Mononuclear cell (primary cell): ENCODE results near the gene LRRC4C. TPM values are rescaled to one million over a fixed set of nuclear protein-coding genes. Genes with fewer than 3 reads are reported as not detected.

Experiments
- H3K27me3 ChIP-seq: 2 replicates; pipeline ENCODE4 v1.6.0; 2011; ENCODE audit warnings: low read length, control low read depth; ENCODE audit not compliant: insufficient read depth
- H3K4me1 ChIP-seq: 2 replicates; pipeline ENCODE4 v1.5.1; 2011; ENCODE audit warnings: mild to moderate bottlenecking, low read length, control low read depth; ENCODE audit not compliant: insufficient read depth
- H3K4me3 ChIP-seq: 2 replicates; pipeline ENCODE4 v1.5.1; 2011; ENCODE audit warnings: mild to moderate bottlenecking, low read length, moderate library complexity
- H3K9me3 ChIP-seq: 2 replicates; pipeline ENCODE4 v1.5.1; 2011; ENCODE audit warnings: low read depth, mild to moderate bottlenecking, control low read depth, low read length
- total RNA-seq: library from RNA; depleted of rRNA; stranded (reverse); fragments of >200 nt; gene quantifications from one replicate; pipeline ENCODE4 v1.2.3, GENCODE V29; 2012

The LRRC4C gene
- total RNA-seq, 1 donor = not detected

DNA sequence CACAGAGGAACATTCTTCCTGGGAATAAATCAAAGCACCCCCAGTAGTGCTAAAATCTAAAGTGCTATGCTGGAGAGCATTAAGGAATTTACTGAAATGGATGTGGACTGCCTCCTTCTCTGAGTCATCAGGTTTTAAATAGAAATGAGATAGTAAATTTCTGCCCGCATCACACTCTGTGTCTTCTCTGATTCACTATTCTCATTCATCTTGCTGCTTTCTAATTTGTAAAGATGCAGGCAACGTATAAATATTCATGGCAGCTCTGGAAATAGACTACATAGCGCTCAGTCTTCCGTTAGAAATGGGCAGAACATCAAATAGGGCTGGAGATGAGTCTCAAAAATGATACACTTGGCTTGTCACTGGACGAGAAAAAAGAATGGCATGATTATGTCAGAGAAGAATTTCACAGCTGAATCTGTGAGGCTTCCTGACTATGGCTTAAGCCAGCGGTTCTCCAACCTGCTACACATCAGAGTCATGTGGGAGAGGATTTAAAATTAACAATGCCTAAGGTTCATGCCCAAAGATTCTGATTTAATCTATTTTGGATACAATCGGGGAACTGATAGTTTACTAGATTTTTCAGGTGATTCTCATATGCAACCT, 178.2 kb downstream of the LRRC4C start:
- H3K4me1 ChIP-seq = no peaks in the 10 kb centered on the region
- H3K9me3 ChIP-seq = peaks cover 4% of the 10 kb centered on the region
- H3K27me3 ChIP-seq = no peaks in the 10 kb centered on the region

DNA sequence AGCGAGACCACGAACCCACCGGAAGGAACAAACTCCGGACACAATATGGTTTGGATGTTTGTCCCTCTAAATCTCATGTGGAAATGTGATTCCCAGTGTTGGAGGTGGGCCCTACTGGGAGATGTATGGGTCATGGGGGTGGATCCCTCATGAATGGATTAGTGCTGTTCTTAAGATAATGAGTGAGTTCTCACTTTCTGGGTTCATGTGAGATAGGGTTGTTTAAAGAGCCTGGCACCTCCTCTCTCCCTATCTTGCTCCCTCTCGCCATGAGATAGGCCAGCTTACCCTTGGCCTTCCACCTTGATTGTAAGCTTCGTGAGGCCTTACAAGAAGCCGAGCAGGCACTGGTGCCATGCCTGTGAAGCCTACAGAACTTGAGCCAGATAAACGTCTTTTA, 184.6 kb downstream of the LRRC4C start:
- Histone ChIP-seq H3K27me3 (no peaks in the 10 kb centered on the region), H3K4me1 (no peaks in the 10 kb centered on the region), H3K4me3 (no peak overlapping the region), H3K9me3 (peaks cover 4% of the 10 kb centered on the region)

More for the DNA sequence above, 178.2 kb downstream of the LRRC4C start:
- H3K4me3 ChIP-seq = no peak overlapping the region

DNA sequence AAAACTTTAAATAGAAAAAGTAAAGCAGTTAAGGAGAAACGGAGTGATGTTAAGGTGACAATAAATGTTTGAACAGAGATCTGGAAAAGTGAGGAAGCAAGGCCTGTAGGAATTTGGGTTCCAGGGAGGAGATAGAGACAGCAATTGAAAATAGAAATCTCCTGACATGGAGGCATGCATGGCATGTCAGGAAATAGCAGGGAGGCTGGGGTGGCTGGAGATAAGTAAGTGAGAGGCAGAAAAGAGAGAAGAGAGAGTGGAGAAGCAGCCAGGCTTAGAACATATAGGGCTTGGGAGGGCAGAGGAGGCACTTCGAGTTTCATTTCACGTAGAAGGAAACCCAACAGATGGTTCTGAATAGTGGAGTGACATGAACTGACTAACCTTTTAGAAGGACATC, 185.5 kb downstream of the LRRC4C start:
- H3K4me1 ChIP-seq = no peaks in the 10 kb centered on the region

GRCh38 chr11:41267451-41267850, 192.0 kb downstream of the LRRC4C start:
- no peaks in the 10 kb centered on the region for H3K4me1 ChIP-seq
- H3K4me3 ChIP-seq = no peak overlapping the region
- H3K27me3 ChIP-seq = no peaks in the 10 kb centered on the region
- H3K9me3 ChIP-seq = no peaks in the 10 kb centered on the region

More for the DNA sequence above, 185.5 kb downstream of the LRRC4C start:
- Histone ChIP-seq H3K4me3 (no peak overlapping the region), H3K27me3 (no peaks in the 10 kb centered on the region), H3K9me3 (peaks cover 4% of the 10 kb centered on the region)

DNA sequence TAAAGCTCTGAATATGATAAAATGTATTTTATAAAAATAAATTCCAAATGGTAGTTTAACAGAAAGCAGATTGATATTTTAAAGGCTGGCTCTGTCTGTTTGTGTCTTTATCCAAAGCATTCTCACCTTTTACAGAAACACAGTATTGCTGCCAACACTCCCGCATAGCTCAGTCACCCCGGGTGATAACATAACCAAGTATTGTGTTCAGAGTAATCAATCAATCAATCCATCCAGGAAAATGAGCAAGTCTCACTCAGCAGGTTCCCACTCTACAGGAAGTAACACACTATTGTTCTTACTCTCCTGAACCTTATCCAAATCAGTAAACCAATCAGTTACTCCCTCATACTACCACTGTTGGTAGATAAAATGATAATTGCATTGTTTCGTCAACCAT, 203.4 kb downstream of the LRRC4C start:
- no peaks in the 10 kb centered on the region for H3K27me3 ChIP-seq
- H3K4me1 ChIP-seq = no peaks in the 10 kb centered on the region
- no peaks in the 10 kb centered on the region for H3K9me3 ChIP-seq
- H3K4me3 ChIP-seq = no peak overlapping the region

- no peaks in the 10 kb centered on the region for H3K4me1 ChIP-seq
- no peaks in the 10 kb centered on the region for H3K27me3 ChIP-seq
- H3K4me3 ChIP-seq = no peak overlapping the region
- no peaks in the 10 kb centered on the region for H3K9me3 ChIP-seq
These were observed 204.5 kb downstream of the LRRC4C start for GRCh38 chr11:41254966-41255365.

GRCh38 chr11:41250408-41250935, 209.0 kb downstream of the LRRC4C start:
- no peaks in the 10 kb centered on the region for H3K4me1 ChIP-seq
- no peaks in the 10 kb centered on the region for H3K9me3 ChIP-seq
- no peaks in the 10 kb centered on the region for H3K27me3 ChIP-seq

GRCh38 chr11:41247621-41248020, 211.8 kb downstream of the LRRC4C start:
- Histone ChIP-seq H3K4me3 (no peak overlapping the region), H3K27me3 (no peaks in the 10 kb centered on the region), H3K9me3 (no peaks in the 10 kb centered on the region), H3K4me1 (no peaks in the 10 kb centered on the region)

More at GRCh38 chr11:41250408-41250935, 209.0 kb downstream of the LRRC4C start:
- H3K4me3 ChIP-seq = no peak overlapping the region

GRCh38 chr11:41246399-41246745, 213.1 kb downstream of the LRRC4C start:
- H3K27me3 ChIP-seq = no peaks in the 10 kb centered on the region

DNA sequence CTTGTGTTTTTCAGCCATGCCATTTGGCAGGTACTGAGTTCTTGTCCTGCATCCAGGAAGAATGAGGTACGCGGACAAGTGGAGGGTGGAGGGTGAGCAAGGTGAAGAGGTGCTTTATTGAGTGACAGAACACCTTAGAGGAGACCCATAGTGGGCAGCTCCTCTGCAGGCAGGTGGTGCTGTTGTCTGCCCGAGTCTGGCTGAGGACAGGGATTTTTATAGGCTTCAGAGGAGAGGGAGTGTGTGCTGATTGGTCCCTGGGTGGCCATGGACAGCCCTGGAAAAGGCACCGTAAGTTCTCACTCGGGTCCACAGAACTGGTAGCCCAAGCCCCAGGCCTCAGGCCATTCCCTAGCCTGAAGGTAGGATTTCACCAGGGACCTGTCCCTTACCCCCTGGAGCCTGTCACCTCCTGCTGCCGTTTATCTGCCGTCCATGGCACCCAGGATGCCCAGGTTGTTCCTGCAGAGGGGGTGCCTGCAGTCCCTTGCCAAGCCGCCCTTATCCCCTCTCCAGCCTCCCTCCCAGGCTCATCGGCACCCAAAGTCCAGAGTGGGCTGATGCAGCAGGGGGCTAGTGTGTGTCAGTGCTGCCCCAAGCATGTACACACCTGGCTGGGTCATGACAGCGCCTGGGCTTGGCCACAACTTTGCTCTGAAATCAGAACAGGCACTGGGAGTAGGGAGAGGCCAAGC, 213.6 kb downstream of the LRRC4C start:
- Histone ChIP-seq H3K4me3 (no peak overlapping the region), H3K9me3 (no peaks in the 10 kb centered on the region), H3K4me1 (no peaks in the 10 kb centered on the region), H3K27me3 (no peaks in the 10 kb centered on the region)

More at GRCh38 chr11:41246399-41246745, 213.1 kb downstream of the LRRC4C start:
- no peaks in the 10 kb centered on the region for H3K9me3 ChIP-seq
- no peak overlapping the region for H3K4me3 ChIP-seq
- H3K4me1 ChIP-seq = no peaks in the 10 kb centered on the region

DNA sequence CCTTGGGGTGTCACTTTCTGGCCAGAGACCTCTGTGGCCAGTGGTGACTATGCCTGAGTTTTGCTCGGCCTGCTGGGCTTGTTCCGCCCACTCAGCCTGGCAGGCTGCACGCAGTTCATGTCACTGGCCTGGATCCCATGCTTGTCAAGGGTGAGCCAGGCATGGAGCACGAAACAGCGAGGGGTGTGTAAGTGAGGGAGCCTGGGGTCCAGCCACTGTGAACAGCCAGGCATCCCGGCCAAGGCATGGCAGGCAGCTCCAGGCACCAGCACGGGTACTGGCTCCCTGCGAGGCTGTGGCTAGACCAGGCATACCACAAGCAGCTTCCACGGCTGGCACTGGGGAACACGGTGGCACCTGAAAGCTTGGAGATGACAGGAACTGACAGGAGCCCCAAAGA, 214.3 kb downstream of the LRRC4C start:
- no peaks in the 10 kb centered on the region for H3K27me3 ChIP-seq
- no peak overlapping the region for H3K4me3 ChIP-seq
- H3K9me3 ChIP-seq = no peaks in the 10 kb centered on the region
- no peaks in the 10 kb centered on the region for H3K4me1 ChIP-seq

DNA sequence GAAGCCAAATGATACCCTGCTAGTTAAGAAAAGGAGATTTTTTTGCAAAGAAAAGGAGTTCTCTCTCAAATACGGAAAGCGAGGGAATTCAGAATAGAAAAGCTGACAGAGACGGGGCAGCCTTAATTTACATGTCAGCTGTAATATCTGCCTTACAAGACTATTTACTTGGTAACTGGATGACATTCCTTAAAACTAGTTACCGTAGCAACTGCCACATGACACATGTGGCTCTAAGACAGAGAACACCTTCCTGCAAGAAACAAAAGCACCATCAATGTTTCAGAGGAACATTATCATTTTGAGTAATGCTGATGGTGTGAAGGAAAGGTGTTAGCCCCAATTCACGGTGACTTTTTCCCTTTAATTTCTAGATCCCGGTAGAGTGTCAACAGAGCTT, 222.1 kb downstream of the LRRC4C start:
- Histone ChIP-seq H3K27me3 (no peaks in the 10 kb centered on the region), H3K9me3 (no peaks in the 10 kb centered on the region), H3K4me3 (no peak overlapping the region), H3K4me1 (no peaks in the 10 kb centered on the region)

DNA sequence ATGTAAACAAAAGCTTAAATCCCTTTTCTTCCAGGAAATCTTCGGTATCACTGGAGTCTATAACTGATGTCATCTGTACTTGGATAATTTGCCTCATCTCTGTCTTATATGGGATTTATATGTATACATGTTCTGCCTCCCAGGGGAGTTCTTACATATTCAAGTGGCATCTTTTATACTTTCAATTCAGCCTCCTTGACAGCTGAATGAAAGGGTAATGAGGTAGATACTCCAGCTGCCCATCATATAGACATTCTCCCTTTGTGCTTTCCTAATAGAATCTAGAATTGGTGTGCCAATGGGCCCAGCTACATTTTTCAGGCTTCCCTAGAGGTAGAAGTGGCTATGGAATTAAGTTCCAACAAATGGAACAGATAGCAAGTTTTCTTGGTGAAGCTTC, 223.8 kb downstream of the LRRC4C start:
- H3K9me3 ChIP-seq = no peaks in the 10 kb centered on the region
- no peak overlapping the region for H3K4me3 ChIP-seq
- H3K27me3 ChIP-seq = no peaks in the 10 kb centered on the region
- no peaks in the 10 kb centered on the region for H3K4me1 ChIP-seq

DNA sequence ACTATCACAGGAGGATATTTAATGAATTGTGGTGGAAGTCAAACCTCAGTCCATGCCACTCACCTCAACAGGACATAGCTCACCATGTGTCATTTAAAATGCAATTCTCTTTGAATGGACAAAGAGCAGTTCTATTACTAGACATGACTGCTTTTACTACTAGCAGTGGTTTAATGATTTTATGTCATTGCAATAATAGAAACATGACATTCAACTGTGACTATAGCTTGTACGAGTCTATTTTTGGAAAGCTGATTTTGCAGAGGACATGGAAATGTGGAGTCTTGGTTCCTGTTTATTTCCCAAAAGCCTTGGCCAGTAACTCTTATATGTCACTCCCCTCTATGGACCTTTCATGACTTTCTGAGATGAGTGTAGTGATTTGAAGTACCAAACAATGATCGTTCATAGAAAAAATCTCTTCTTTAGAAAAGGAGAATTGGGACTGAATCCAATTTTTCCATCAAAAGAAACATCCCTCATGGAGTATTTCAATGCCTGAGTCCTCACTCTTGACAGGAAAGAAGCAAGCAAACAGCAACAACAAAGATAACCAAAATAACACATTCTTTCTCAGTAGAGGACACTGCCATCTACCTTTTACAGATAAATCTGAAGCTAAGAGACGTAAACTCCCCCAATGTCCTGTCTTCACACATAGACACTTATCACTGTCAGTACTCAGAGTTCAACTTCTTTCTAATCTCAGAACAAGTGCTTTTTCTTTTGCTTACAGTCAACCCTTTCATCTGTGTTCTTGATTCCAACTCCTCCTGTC, 233.4 kb downstream of the LRRC4C start:
- no peaks in the 10 kb centered on the region for H3K4me1 ChIP-seq
- H3K27me3 ChIP-seq = no peaks in the 10 kb centered on the region
- no peaks in the 10 kb centered on the region for H3K9me3 ChIP-seq
- no peak overlapping the region for H3K4me3 ChIP-seq

DNA sequence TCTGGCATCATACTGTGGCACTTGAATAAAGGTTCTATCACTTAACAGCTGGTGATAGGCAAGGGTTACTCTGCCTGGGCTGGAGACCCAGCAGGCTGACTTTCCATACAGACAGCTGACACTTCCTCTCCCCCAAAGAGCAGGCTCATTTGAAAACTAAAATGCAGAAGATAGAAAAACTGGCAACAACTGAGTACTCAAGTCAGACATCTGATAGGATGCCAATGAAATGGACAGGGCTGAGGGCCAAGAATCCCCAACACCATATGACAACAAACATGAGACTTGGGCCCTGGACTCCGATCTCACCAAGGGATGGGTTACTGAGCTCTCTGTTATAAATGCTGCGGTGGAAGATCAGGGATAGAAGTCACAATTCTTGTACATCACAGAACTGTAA, 237.2 kb downstream of the LRRC4C start:
- Histone ChIP-seq H3K4me3 (no peak overlapping the region), H3K4me1 (no peaks in the 10 kb centered on the region), H3K27me3 (no peaks in the 10 kb centered on the region), H3K9me3 (no peaks in the 10 kb centered on the region)
